Fibroblast of pulmonary artery (primary cell): Measurements from ENCODE around the gene PRF1.

Experiments used
- DNase-seq: peaks from one replicate; pipeline ENCODE4 v3.0.0-alpha.2; 2010; ENCODE audit warnings: low read depth
- H3K4me3 ChIP-seq: replicated peaks from 2 replicates; pipeline ENCODE4 v1.5.1; 2011; ENCODE audit warnings: low read depth, mild to moderate bottlenecking, control low read depth, low read length, moderate library complexity
- CTCF ChIP-seq: IDR thresholded peaks from 2 replicates; pipeline ENCODE4 v1.5.1; 2011; ENCODE audit warnings: mild to moderate bottlenecking, control low read depth, low read length, inconsistent platforms; ENCODE audit errors: missing control alignments

PRF1 gene

GRCh38 chr10:70550459-70550858 lies 52.1 kb downstream of the PRF1 start:
- no peak overlapping the region for H3K4me3 ChIP-seq
- no peak for TF ChIP-seq CTCF
- no peak for DNase-seq

- TF ChIP-seq CTCF, result peak; percentile 85
- no peak overlapping the region for H3K4me3 ChIP-seq
- peak; percentile 69 for DNase-seq
These were observed 52.5 kb downstream of the PRF1 start for GRCh38 chr10:70549962-70550458.

GRCh38 chr10:70549351-70549961 lies 53.1 kb downstream of the PRF1 start:
- no peak for TF ChIP-seq CTCF

More at GRCh38 chr10:70549351-70549961, 53.1 kb downstream of the PRF1 start:
- H3K4me3 ChIP-seq, result no peak overlapping the region
- no peak for DNase-seq
